MM.1S (cell line): ENCODE results near the gene CAPN15.

Experiments used
- CTCF ChIP-seq: fragments of 300-600 bp; sonication (generic); IDR thresholded peaks from 2 replicates; pipeline ENCODE4 v1.5.1; 2016; ENCODE audit warnings: antibody characterized with exemption, low read length, mixed read lengths
- EZH2 ChIP-seq: fragments of 300-600 bp; sonication (generic); optimal IDR thresholded peaks from 2 replicates; pipeline ENCODE3; 2017; ENCODE audit warnings: low read depth, mild to moderate bottlenecking, antibody characterized with exemption, low read length, mixed read lengths
- EZH2phosphoT487 ChIP-seq: fragments of 300-600 bp; sonication (generic); IDR thresholded peaks from 2 replicates; pipeline ENCODE4 v1.6.1; 2018; ENCODE audit warnings: antibody characterized with exemption, low read length

GRCh38 chr16:572865-573650 lies 45.5 kb downstream of the CAPN15 start:
- TF ChIP-seq CTCF (no peak), EZH2 (no peak), EZH2phosphoT487 (no peak)
